Measurements from ENCODE around the gene PLET1. TPM values are rescaled to one million over a fixed set of nuclear protein-coding genes. Genes with fewer than 3 reads are reported as not detected.

PLET1 gene
- total and polyA plus RNA-seq, 4 donors = 0.15 TPM; not detected in 3

DNA sequence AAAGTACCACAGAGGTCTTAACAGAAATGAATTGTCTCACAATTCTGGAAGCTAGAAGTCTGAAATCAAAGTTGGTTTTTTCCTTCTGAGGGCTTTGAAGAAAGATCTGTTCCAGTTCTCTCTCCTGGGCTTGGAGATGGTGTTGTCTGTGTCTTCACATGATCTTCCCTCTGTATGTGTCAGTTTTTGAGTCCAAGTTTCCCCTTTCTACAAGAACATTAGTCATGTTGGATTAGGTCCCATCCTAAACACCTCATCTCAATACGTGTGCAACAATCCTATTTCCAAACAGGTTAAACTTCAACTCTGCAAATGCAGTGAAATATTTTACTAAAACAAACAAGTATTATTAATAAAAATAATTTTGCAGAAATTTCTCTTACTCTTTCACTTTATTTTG, 37.5 kb downstream of the PLET1 start:
- H3K9me3 ChIP-seq (ENCODE audit: control insufficient read depth, insufficient read depth, low read length) = no peaks in the 10 kb centered on the region
- no peak for DNase-seq (ENCODE audit: low read depth in 4 of 6, low spot score in 6 of 6)
- no peaks in the 10 kb centered on the region for H3K27me3 ChIP-seq (ENCODE audit: control insufficient read depth, insufficient read depth, low read length)
- WGBS (ENCODE audit: insufficient coverage) = no CpG with 5 or more reads among the region's 1 CpG
- H3K4me1 ChIP-seq (ENCODE audit: control insufficient read depth, insufficient read depth, low read length) = peaks cover 8% of the 10 kb centered on the region
- no peaks in the 10 kb centered on the region for H3K36me3 ChIP-seq (ENCODE audit: control insufficient read depth, insufficient read depth, low read length)
- H3K4me3 ChIP-seq (ENCODE audit: low read depth, low read length) = no peak overlapping the region
- no peak overlapping the region for H3K27ac ChIP-seq (ENCODE audit: low read depth, low read length)

DNA sequence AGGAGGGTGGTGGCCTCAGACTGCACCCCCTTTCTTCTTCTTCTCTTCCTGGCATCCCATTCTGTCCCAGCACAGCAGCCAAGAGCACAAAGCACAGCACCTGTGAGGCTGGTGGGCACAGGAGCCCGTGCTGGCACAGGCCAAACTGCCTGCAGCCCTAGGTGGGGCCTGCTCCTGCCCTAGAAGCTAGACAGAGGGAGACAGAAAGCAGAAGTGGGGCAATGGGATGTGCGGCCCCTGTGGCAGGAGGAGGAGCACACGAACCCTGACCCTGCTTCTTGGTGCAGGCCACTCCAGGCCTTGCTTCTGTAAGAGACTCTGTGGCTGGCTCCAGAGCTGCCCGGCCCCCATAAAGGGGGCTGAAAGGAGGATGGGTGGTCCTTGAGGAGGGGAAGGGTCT, 38.4 kb downstream of the PLET1 start:
- Histone ChIP-seq H3K27me3 (ENCODE audit: control insufficient read depth, insufficient read depth, low read length) (no peaks in the 10 kb centered on the region), H3K9me3 (ENCODE audit: control insufficient read depth, insufficient read depth, low read length) (no peaks in the 10 kb centered on the region), H3K4me1 (ENCODE audit: control insufficient read depth, insufficient read depth, low read length) (peaks cover 4% of the 10 kb centered on the region), H3K36me3 (ENCODE audit: control insufficient read depth, insufficient read depth, low read length) (no peaks in the 10 kb centered on the region), H3K4me3 (ENCODE audit: low read depth, low read length) (no peak overlapping the region), H3K27ac (ENCODE audit: low read depth, low read length) (no peak overlapping the region)
- DNase-seq (ENCODE audit: low read depth in 4 of 6, low spot score in 6 of 6) = no peak
- WGBS (ENCODE audit: insufficient coverage) = 60% methylated on average over 4 of the region's 4 CpGs

DNA sequence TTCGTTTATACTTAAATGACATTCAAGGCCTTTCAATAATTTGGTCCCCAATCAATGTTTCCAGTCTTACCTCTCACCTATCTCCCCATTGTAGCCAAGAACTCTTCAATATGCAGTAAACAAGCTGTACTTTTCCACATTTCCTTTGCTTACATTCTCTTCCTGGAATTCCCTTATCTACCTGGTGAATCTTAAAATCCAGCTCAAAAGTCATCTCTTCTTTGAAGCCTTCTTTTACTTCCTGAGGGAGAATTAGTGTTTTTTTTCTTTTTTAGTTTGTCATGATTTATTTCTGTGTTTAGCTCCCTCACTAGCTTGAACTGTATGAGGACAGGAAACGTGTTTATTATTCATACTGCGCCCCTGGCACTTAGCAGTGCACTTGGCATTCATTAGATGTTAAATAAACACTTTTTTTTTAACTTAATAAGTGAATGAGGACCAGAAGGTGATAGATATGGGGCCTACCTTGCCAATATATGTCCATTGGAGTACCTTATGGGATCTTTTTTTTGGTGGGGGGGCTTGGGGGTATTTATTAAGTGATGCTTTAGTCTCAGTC, 39.3 kb downstream of the PLET1 start:
- Histone ChIP-seq H3K36me3 (ENCODE audit: control insufficient read depth, insufficient read depth, low read length) (no peaks in the 10 kb centered on the region), H3K27ac (ENCODE audit: low read depth, low read length) (no peak overlapping the region), H3K9me3 (ENCODE audit: control insufficient read depth, insufficient read depth, low read length) (no peaks in the 10 kb centered on the region), H3K4me3 (ENCODE audit: low read depth, low read length) (no peak overlapping the region), H3K27me3 (ENCODE audit: control insufficient read depth, insufficient read depth, low read length) (no peaks in the 10 kb centered on the region), H3K4me1 (ENCODE audit: control insufficient read depth, insufficient read depth, low read length) (peaks cover 4% of the 10 kb centered on the region)
- no peak for DNase-seq (ENCODE audit: low read depth in 4 of 6, low spot score in 6 of 6)
- WGBS (ENCODE audit: insufficient coverage) = no CpG with 5 or more reads among the region's 3 CpGs

DNA sequence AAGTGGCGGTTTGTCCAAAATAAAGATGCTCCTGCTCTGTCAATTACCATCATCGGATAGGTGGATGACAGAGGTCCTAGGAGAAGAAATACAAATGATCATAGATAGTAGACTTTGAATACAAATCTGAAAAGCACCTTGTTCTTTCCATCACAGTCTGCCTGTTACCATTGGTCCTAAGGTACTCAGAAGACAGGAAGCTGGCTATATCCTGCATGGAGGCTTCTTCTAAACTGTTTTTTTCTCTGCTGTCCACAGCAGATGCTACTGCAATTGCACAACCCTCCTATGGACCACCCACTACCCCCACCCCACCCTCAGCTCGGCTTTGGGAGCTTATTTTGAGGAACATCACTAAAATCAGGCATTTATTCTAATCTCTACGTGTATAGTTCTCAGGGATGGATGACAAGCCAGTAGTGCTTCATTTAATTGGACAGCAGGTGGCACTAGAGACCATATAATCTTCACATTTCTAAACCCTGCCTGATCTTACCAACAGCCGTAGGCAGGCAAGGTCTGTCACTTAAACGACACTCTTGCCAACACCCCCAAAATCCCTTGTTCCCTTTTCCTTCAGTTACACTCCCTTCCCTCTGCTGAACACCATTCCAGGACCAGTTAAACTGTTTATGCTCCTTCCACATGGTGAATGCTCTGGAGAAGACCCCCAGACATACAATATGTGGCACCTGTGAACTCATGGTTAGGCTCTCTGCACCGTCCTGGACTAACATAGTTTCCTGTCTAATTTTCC, 41.0 kb downstream of the PLET1 start:
- WGBS (ENCODE audit: insufficient coverage) = 27% methylated on average over 5 of the region's 7 CpGs
- no peak overlapping the region for H3K27ac ChIP-seq (ENCODE audit: low read depth, low read length)
- no peaks in the 10 kb centered on the region for H3K4me1 ChIP-seq (ENCODE audit: control insufficient read depth, insufficient read depth, low read length)
- no peaks in the 10 kb centered on the region for H3K9me3 ChIP-seq (ENCODE audit: control insufficient read depth, insufficient read depth, low read length)
- peak; percentile 61 to 96 (median 76) for DNase-seq (ENCODE audit: low read depth in 4 of 6, low spot score in 6 of 6)
- no peaks in the 10 kb centered on the region for H3K36me3 ChIP-seq (ENCODE audit: control insufficient read depth, insufficient read depth, low read length)
- H3K4me3 ChIP-seq (ENCODE audit: low read depth, low read length) = no peak overlapping the region
- no peaks in the 10 kb centered on the region for H3K27me3 ChIP-seq (ENCODE audit: control insufficient read depth, insufficient read depth, low read length)

DNA sequence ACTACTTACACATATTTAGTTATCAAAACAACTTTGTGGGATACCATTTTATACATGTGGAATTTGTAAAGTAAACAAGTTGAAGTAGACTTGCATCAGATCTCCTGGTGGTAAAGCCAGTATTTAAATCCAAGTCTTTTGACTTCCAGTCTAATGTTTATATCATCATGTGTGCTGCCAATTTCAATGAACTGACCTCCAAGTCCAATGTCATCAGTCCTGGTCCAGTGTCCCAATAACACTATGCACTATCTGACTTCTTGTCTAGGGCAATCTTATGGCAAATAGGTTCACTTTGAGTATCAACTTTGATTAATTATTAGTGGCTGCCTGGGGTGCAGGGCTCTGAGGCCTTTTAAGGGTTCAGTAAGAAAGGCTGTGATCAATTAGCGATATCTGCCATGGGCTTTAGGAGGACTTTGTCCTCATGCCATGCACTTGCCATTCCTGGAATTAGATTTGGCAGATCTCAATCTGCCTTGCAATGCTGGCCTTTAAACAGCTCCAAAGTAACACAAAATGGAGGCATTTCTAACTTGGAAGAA, 44.0 kb downstream of the PLET1 start:
- no CpG with 5 or more reads among the region's 1 CpG for WGBS (ENCODE audit: insufficient coverage)
- Histone ChIP-seq H3K9me3 (ENCODE audit: control insufficient read depth, insufficient read depth, low read length) (no peaks in the 10 kb centered on the region), H3K4me1 (ENCODE audit: control insufficient read depth, insufficient read depth, low read length) (no peaks in the 10 kb centered on the region), H3K27me3 (ENCODE audit: control insufficient read depth, insufficient read depth, low read length) (no peaks in the 10 kb centered on the region), H3K36me3 (ENCODE audit: control insufficient read depth, insufficient read depth, low read length) (no peaks in the 10 kb centered on the region), H3K27ac (ENCODE audit: low read depth, low read length) (no peak overlapping the region), H3K4me3 (ENCODE audit: low read depth, low read length) (no peak overlapping the region)
- no peak for DNase-seq (ENCODE audit: low read depth in 4 of 6, low spot score in 6 of 6)

DNA sequence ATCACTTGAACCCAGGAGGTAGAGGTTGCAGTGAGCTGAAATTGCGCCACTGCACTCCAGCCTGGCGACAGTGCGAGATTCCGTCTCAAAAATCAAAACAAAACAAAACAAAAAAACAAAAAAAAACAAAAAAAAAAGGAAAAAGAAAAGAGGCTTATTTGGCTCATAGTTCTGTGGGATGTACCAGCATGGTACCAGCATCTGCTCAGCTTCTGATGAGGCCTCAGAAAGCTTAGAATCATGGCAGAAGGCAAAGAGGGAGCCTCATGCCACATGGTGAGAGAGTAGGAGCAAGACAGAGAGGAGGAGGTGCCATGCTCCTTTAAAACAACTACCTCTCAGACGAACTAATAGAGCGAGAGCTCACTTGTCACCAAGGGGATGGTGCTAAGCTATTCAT, 45.0 kb downstream of the PLET1 start:
- H3K36me3 ChIP-seq (ENCODE audit: control insufficient read depth, insufficient read depth, low read length) = no peaks in the 10 kb centered on the region
- no peaks in the 10 kb centered on the region for H3K9me3 ChIP-seq (ENCODE audit: control insufficient read depth, insufficient read depth, low read length)
- no CpG with 5 or more reads among the region's 6 CpGs for WGBS (ENCODE audit: insufficient coverage)

DNA sequence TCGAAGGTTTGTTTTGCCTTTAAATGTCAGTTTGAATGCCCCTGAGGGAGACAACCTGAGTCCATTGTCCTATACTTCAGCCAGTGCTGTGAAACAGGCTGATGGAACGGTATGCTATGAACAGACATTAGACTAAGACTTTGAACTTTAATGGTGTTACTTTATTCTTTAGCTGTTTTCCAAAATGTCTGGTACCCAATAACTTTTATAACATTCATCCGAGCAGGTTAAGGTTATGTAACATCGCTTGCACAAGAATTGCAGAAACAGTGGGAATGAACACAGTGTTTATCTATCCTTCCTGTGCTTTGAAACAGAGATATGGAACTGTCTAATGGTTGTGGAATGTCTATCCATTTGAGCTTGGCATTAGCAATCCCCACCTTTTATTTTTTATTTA, 46.9 kb downstream of the PLET1 start:
- no CpG with 5 or more reads among the region's 4 CpGs for WGBS (ENCODE audit: insufficient coverage)
- H3K27ac ChIP-seq (ENCODE audit: low read depth, low read length) = no peak overlapping the region
- no peak for DNase-seq (ENCODE audit: low read depth in 4 of 6, low spot score in 6 of 6)

More for the DNA sequence above, 45.0 kb downstream of the PLET1 start:
- no peak overlapping the region for H3K27ac ChIP-seq (ENCODE audit: low read depth, low read length)
- no peak for DNase-seq (ENCODE audit: low read depth in 4 of 6, low spot score in 6 of 6)
- no peaks in the 10 kb centered on the region for H3K4me1 ChIP-seq (ENCODE audit: control insufficient read depth, insufficient read depth, low read length)
- no peaks in the 10 kb centered on the region for H3K27me3 ChIP-seq (ENCODE audit: control insufficient read depth, insufficient read depth, low read length)
- no peak overlapping the region for H3K4me3 ChIP-seq (ENCODE audit: low read depth, low read length)

DNA sequence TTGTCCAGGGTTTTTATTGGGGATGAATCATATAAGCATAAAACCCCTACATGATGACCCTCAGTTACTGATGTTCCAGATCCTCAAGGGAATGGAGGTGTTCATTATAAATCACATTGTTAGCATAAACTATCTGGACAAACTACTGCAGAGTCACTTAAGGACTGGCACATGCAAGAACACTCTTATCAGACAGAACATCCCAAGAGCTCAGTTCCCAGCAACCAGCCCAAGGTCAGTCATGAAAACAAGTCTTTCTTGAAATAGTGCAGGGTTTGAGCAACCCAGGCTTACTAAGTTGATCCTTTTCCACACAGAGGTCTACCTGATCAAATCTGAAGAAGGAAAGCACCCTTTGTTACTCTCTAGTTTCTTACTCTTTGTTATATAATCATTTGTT, 48.0 kb downstream of the PLET1 start:
- Histone ChIP-seq H3K36me3 (ENCODE audit: control insufficient read depth, insufficient read depth, low read length) (no peaks in the 10 kb centered on the region), H3K9me3 (ENCODE audit: control insufficient read depth, insufficient read depth, low read length) (no peaks in the 10 kb centered on the region), H3K4me1 (ENCODE audit: control insufficient read depth, insufficient read depth, low read length) (no peaks in the 10 kb centered on the region), H3K27ac (ENCODE audit: low read depth, low read length) (no peak overlapping the region), H3K27me3 (ENCODE audit: control insufficient read depth, insufficient read depth, low read length) (no peaks in the 10 kb centered on the region), H3K4me3 (ENCODE audit: low read depth, low read length) (no peak overlapping the region)
- no peak for DNase-seq (ENCODE audit: low read depth in 4 of 6, low spot score in 6 of 6)

More for the DNA sequence above, 46.9 kb downstream of the PLET1 start:
- no peaks in the 10 kb centered on the region for H3K9me3 ChIP-seq (ENCODE audit: control insufficient read depth, insufficient read depth, low read length)
- H3K4me1 ChIP-seq (ENCODE audit: control insufficient read depth, insufficient read depth, low read length) = no peaks in the 10 kb centered on the region
- H3K36me3 ChIP-seq (ENCODE audit: control insufficient read depth, insufficient read depth, low read length) = no peaks in the 10 kb centered on the region
- H3K27me3 ChIP-seq (ENCODE audit: control insufficient read depth, insufficient read depth, low read length) = no peaks in the 10 kb centered on the region
- no peak overlapping the region for H3K4me3 ChIP-seq (ENCODE audit: low read depth, low read length)

DNA sequence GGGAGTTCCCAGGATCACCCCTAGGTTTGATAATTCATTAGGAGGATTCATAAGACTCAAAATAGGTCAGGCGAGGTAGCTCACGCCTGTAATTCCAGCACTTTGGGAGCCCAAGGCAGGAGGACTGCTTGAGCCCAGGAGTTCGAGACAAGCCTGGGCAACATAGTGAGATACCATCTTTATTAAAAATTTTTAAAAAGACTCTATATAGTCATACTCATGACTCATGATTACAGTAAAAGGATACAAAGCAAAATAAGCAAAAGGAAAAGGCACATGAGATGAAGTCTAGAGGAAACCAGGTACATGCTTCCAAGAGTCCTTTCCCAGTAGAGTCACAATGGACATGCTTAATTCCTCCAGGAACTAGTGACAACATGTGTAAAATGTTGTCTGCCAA, 48.4 kb downstream of the PLET1 start:
- no peaks in the 10 kb centered on the region for H3K36me3 ChIP-seq (ENCODE audit: control insufficient read depth, insufficient read depth, low read length)
- H3K9me3 ChIP-seq (ENCODE audit: control insufficient read depth, insufficient read depth, low read length) = no peaks in the 10 kb centered on the region
- H3K27ac ChIP-seq (ENCODE audit: low read depth, low read length) = no peak overlapping the region
- no peaks in the 10 kb centered on the region for H3K4me1 ChIP-seq (ENCODE audit: control insufficient read depth, insufficient read depth, low read length)
- WGBS (ENCODE audit: insufficient coverage) = no CpG with 5 or more reads among the region's 3 CpGs
- H3K4me3 ChIP-seq (ENCODE audit: low read depth, low read length) = no peak overlapping the region
- no peak for DNase-seq (ENCODE audit: low read depth in 4 of 6, low spot score in 6 of 6)
- H3K27me3 ChIP-seq (ENCODE audit: control insufficient read depth, insufficient read depth, low read length) = no peaks in the 10 kb centered on the region

DNA sequence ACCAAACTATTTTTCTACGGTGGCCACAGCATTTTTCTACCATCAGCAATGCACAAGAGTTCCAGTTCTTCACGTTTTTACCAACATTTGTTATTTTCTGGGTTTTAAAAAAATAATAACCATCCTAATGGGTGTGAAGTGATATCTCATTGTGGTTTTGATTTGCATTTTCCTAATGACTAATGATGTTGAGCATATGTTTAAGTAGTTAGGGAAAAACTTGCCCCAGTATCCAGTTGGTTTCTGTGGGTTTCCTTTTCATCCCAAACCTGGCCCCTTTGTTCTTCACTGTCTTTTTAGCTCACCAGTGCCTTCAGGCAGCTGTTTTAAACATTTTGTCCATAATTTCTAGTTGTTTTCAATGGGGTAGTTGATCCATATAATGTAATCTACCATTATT, 49.1 kb downstream of the PLET1 start:
- Histone ChIP-seq H3K4me3 (ENCODE audit: low read depth, low read length) (no peak overlapping the region), H3K4me1 (ENCODE audit: control insufficient read depth, insufficient read depth, low read length) (no peaks in the 10 kb centered on the region), H3K27ac (ENCODE audit: low read depth, low read length) (no peak overlapping the region), H3K27me3 (ENCODE audit: control insufficient read depth, insufficient read depth, low read length) (no peaks in the 10 kb centered on the region), H3K9me3 (ENCODE audit: control insufficient read depth, insufficient read depth, low read length) (no peaks in the 10 kb centered on the region), H3K36me3 (ENCODE audit: control insufficient read depth, insufficient read depth, low read length) (no peaks in the 10 kb centered on the region)
- no peak for DNase-seq (ENCODE audit: low read depth in 4 of 6, low spot score in 6 of 6)
- WGBS (ENCODE audit: insufficient coverage) = no CpG with 5 or more reads among the region's 2 CpGs
